ENCODE measurements around the gene BAAT.

The BAAT gene

GRCh38 chr9:101409079-101409477 lies 24.3 kb upstream of the BAAT start:
- TF ChIP-seq ZNF274 (IDR thresholded peaks at IDR 0.05; ENCODE audit: low read depth, low read length), result no peak
- no peak overlapping the region for H3K4me3 ChIP-seq (ENCODE audit: low read length)

GRCh38 chr9:101408374-101409078 lies 23.7 kb upstream of the BAAT start:
- H3K4me3 ChIP-seq (ENCODE audit: low read length), result no peak overlapping the region
- TF ChIP-seq ZNF274 (IDR thresholded peaks at IDR 0.05; ENCODE audit: low read depth, low read length), result peak; percentile 55

GRCh38 chr9:101403516-101404285 lies 18.9 kb upstream of the BAAT start:
- no peak for TF ChIP-seq ZNF274 (IDR thresholded peaks at IDR 0.05; ENCODE audit: low read depth, low read length)

GRCh38 chr9:101400120-101400519 lies 15.3 kb upstream of the BAAT start:
- TF ChIP-seq ZNF274 (IDR thresholded peaks at IDR 0.05; ENCODE audit: low read depth, low read length), result no peak

More at GRCh38 chr9:101403516-101404285, 18.9 kb upstream of the BAAT start:
- no peak overlapping the region for H3K4me3 ChIP-seq (ENCODE audit: low read length)

GRCh38 chr9:101399643-101399970 lies 14.8 kb upstream of the BAAT start:
- peak overlapping the region; percentile 80 for H3K4me3 ChIP-seq (ENCODE audit: low read length)
- no peak for TF ChIP-seq ZNF274 (IDR thresholded peaks at IDR 0.05; ENCODE audit: low read depth, low read length)

More at GRCh38 chr9:101400120-101400519, 15.3 kb upstream of the BAAT start:
- H3K4me3 ChIP-seq (ENCODE audit: low read length), result peak overlapping the region; percentile 38; the same call in 1 of the 2 replicates

GRCh38 chr9:101398930-101399642 lies 14.3 kb upstream of the BAAT start:
- TF ChIP-seq ZNF274 (IDR thresholded peaks at IDR 0.05; ENCODE audit: low read depth, low read length), result no peak
- H3K4me3 ChIP-seq (ENCODE audit: low read length), result peak overlapping the region; percentile 80

- peak within 1 kb of the TSS; percentile 99 for H3K4me3 ChIP-seq (ENCODE audit: low read length)
- no peak for TF ChIP-seq ZNF274 (IDR thresholded peaks at IDR 0.05; ENCODE audit: low read depth, low read length)
Measured at GRCh38 chr9:101398068-101398929, 13.5 kb upstream of the BAAT start, which contains the start of the genes MRPL50 and ZNF189. MRPL50 (minus strand) TSS chr9:101398618; CDS start chr9:101398592, 26 bp downstream. ZNF189 (plus strand) TSS chr9:101398851; CDS start chr9:101399157, 306 bp downstream.

GRCh38 chr9:101397746-101398067 lies 12.9 kb upstream of the BAAT start:
- no peak for TF ChIP-seq ZNF274 (IDR thresholded peaks at IDR 0.05; ENCODE audit: low read depth, low read length)
- peak overlapping the region; percentile 99 for H3K4me3 ChIP-seq (ENCODE audit: low read length)

GRCh38 chr9:101394687-101395086 lies 9.9 kb upstream of the BAAT start:
- no peak overlapping the region for H3K4me3 ChIP-seq (ENCODE audit: low read length)
- TF ChIP-seq ZNF274 (IDR thresholded peaks at IDR 0.05; ENCODE audit: low read depth, low read length), result no peak

GRCh38 chr9:101393135-101393534 lies 8.3 kb upstream of the BAAT start:
- no peak overlapping the region for H3K4me3 ChIP-seq (ENCODE audit: low read length)
- TF ChIP-seq ZNF274 (IDR thresholded peaks at IDR 0.05; ENCODE audit: low read depth, low read length), result no peak

GRCh38 chr9:101388507-101388993 lies 3.7 kb upstream of the BAAT start:
- H3K4me3 ChIP-seq (ENCODE audit: low read length), result no peak overlapping the region
- no peak for TF ChIP-seq ZNF274 (IDR thresholded peaks at IDR 0.05; ENCODE audit: low read depth, low read length)

- no peak overlapping the region for H3K4me3 ChIP-seq (ENCODE audit: low read length)
- TF ChIP-seq ZNF274 (IDR thresholded peaks at IDR 0.05; ENCODE audit: low read depth, low read length), result no peak
Measured at GRCh38 chr9:101387871-101388506, 3.2 kb upstream of the BAAT start.

GRCh38 chr9:101383361-101383760 lies 1.4 kb downstream of the BAAT start:
- TF ChIP-seq ZNF274 (IDR thresholded peaks at IDR 0.05; ENCODE audit: low read depth, low read length), result no peak
- H3K4me3 ChIP-seq (ENCODE audit: low read length), result no peak overlapping the region
